GM23248 (cell line): ENCODE data around the gene NPAS1.

Experiments used
- EZH2 ChIP-seq: fragments of 200-600 bp; sonication (generic); IDR thresholded peaks from 2 replicates; pipeline ENCODE4 v1.6.1; 2018; ENCODE audit warnings: antibody characterized with exemption, mild to moderate bottlenecking; ENCODE audit not compliant: insufficient read depth, poor library complexity, severe bottlenecking
- EZH2phosphoT487 ChIP-seq: fragments of 200-600 bp; sonication (generic); IDR thresholded peaks from 2 replicates; pipeline ENCODE4 v1.6.1; 2018; ENCODE audit warnings: antibody characterized with exemption, moderate library complexity, mild to moderate bottlenecking, low read depth; ENCODE audit not compliant: insufficient read depth

DNA sequence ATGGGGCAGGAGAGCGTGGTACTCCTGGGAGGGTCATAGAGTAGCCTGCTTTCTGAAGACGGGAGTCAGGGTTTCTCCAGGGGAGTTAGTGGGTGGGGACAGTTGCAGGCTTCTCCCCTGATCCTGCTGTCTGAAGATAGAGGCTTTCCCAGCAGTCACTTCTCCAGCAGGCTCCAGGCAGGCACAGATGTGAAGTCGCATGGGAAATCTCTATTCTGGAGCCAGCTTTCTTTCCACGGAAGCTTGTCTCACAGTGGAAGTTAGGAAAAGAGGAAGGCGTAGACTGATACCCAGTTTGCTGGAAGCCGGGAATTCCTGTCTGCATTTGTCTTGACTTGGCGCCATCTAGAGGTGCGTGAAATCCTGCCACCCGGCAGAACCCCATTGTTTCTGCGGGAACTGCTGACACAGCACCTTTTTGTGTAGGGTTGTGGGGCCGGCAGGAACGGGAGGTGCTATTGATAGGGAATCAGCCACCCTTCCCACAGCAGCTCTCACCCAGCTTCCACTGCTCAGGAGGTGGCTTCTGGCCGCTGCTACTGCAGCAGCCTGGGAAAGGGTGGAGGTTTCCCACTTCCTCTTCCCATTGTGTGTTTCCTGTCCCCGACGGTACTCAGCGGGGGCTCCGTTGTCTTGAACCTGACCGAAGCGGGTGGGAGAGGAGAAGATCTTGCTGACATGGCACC lies 28.5 kb upstream of the NPAS1 start:
- TF ChIP-seq EZH2, result no peak
- no peak for TF ChIP-seq EZH2phosphoT487
